T-cell (primary cell): Measurements from ENCODE around the gene HOXD4. TPM values are rescaled to one million over a fixed set of nuclear protein-coding genes. Genes with fewer than 3 reads are reported as not detected.
A peak's percentile ranks its signal among the peaks of the same experiment; 100 is the strongest.

Experiments used
- ATAC-seq, 4 experiments: fragments of 200-7000 bp in 3 of 4; fragments of 150-1000 bp in 1 of 4; cut with Tn5 transposase; replicated peaks in 1 of 4; 1 replicate in 3 of 4; 2 replicates in 1 of 4; pipeline ENCODE4 v1.10.0; 2021; ENCODE audit warnings: moderate library complexity in 3 of 4, mild to moderate bottlenecking in 2 of 4, moderate number of reproducible peaks in 1 of 4
- CTCF ChIA-PET, 2 donors: fragments of 300-600 bp; sonication (Branson Sonifier 250); formaldehyde crosslinking; loops; one replicate each; lab custom pipeline; 2022; ENCODE audit warnings: antibody characterized with exemption in 2 of 2; lab: Charles Lee
- POLR2A ChIA-PET, 2 donors: fragments of 300-600 bp; sonication (Branson Sonifier 250); formaldehyde crosslinking; loops; one replicate each; lab custom pipeline; 2022; ENCODE audit warnings: antibody characterized with exemption in 2 of 2; lab: Charles Lee
- DNase-seq, 35 experiments: peaks; one replicate each; pipeline versions ENCODE4 v3.0.0 to v3.0.0-alpha.2; 2013 to 2023
- H3K27ac ChIP-seq: one replicate; pipeline ENCODE4 v1.5.1; 2013; ENCODE audit warnings: low read length
- H3K27me3 ChIP-seq, 2 experiments: replicated peaks in 1 of 2; 1 replicate in 1 of 2; 2 replicates in 1 of 2; pipeline versions ENCODE4 v1.6.1 to v1.7.0; 2013; ENCODE audit warnings: low read length in 1 of 2, mixed read lengths in 1 of 2; ENCODE audit not compliant: control insufficient read depth in 2 of 2, insufficient read depth in 2 of 2; ENCODE audit errors: extremely low read depth in 1 of 2
- H3K36me3 ChIP-seq, 2 donors: 1 replicate in 1 of 2; 2 replicates in 1 of 2; pipeline versions ENCODE4 v1.6.1 to v1.7.0; 2013; ENCODE audit warnings: low read length in 1 of 2; ENCODE audit not compliant: control insufficient read depth in 2 of 2, insufficient read depth in 1 of 2; ENCODE audit errors: extremely low read depth in 1 of 2
- H3K4me1 ChIP-seq, 2 experiments: 1 replicate in 1 of 2; 2 replicates in 1 of 2; pipeline versions ENCODE4 v1.6.1 to v1.7.0; 2013; ENCODE audit warnings: low read length in 2 of 2, mixed read lengths in 1 of 2; ENCODE audit not compliant: insufficient read depth in 2 of 2, control insufficient read depth in 1 of 2; ENCODE audit errors: extremely low read depth in 1 of 2
- H3K4me3 ChIP-seq, 2 donors: 1 replicate in 1 of 2; 2 replicates in 1 of 2; pipeline versions ENCODE4 v1.5.1 to v1.7.0; 2013; ENCODE audit warnings: mild to moderate bottlenecking in 2 of 2, low read length in 1 of 2, moderate library complexity in 1 of 2; ENCODE audit not compliant: control insufficient read depth in 1 of 2; ENCODE audit errors: extremely low read depth in 1 of 2
- H3K9me3 ChIP-seq: 2 replicates; pipeline ENCODE4 v1.7.0; 2013
- H3K27ac Mint-ChIP-seq, 2 donors: one replicate each; pipeline ENCODE4 v1.8.0; 2020 to 2021; ENCODE audit warnings: mild to moderate bottlenecking in 2 of 2, mixed read lengths in 2 of 2
- H3K27me3 Mint-ChIP-seq, 2 donors: one replicate each; pipeline ENCODE4 v1.8.0; 2021 to 2022; ENCODE audit warnings: mixed read lengths in 2 of 2
- H3K36me3 Mint-ChIP-seq: one replicate; pipeline ENCODE4 v1.8.0; 2021; ENCODE audit warnings: mixed read lengths
- H3K4me1 Mint-ChIP-seq, 3 donors: one replicate each; pipeline ENCODE4 v1.8.0; 2020 to 2022; ENCODE audit warnings: mixed read lengths in 3 of 3, mild to moderate bottlenecking in 1 of 3
- H3K4me3 Mint-ChIP-seq, 3 donors: one replicate each; pipeline ENCODE4 v1.8.0; 2020 to 2022; ENCODE audit warnings: mild to moderate bottlenecking in 3 of 3, mixed read lengths in 3 of 3, moderate library complexity in 3 of 3
- H3K9me3 Mint-ChIP-seq, 3 donors: one replicate each; pipeline ENCODE4 v1.8.0; 2020 to 2022; ENCODE audit warnings: mixed read lengths in 3 of 3
- WGBS: methylation state at CpG from one replicate; pipeline ENCODE4 v1.1.5; 2013; ENCODE audit warnings: missing lambda C conversion rate; ENCODE audit not compliant: insufficient coverage; 5-methylcytosine and 5-hydroxymethylcytosine counted together
- total RNA-seq, 35 experiments: library from RNA in 6 of 35; stranded (reverse) in 6 of 35; fragments of 120-200 nt in 1 of 35; gene quantifications; one replicate each; pipeline versions ENCODE4 v1.2.1 to v1.2.4 and lab custom pipeline; 2013 to 2026

HOXD4 gene
- total RNA-seq, 5 donors from 2014 or later (not counting 1 experiment from before 2014, with no cell fraction given): not detected

- 14% methylated on average over 1 of the region's 14 CpGs for WGBS
- Histone ChIP-seq H3K4me1 (peaks cover 2 to 20% of the 10 kb centered on the region in 2 experiments), H3K27ac (no peak overlapping the region), H3K4me3 (no peak overlapping the region), H3K27me3 (peaks cover 32 to 76% of the 10 kb centered on the region in 2 experiments), H3K36me3 (no peaks in the 10 kb centered on the region), H3K9me3 (no peaks in the 10 kb centered on the region)
- POLR2A ChIA-PET: no interaction called here
- no peak overlapping the region for H3K4me3 Mint-ChIP-seq
- CTCF ChIA-PET: interaction anchor here (0.6 to 1.5 kb wide), 2 partner anchors 45 to 975 kb away, joined by 3 read pairs; no protein-coding TSS in a partner anchor
- H3K36me3 Mint-ChIP-seq: no peaks in the 10 kb centered on the region
- H3K4me1 Mint-ChIP-seq: peaks cover 10 to 18% (median 11%) of the 10 kb centered on the region in 3 donors
- DNase-seq (no peak), ATAC-seq (no peak)
- no peaks in the 10 kb centered on the region for H3K9me3 Mint-ChIP-seq
- H3K27me3 Mint-ChIP-seq: peaks cover 73 to 90% of the 10 kb centered on the region in 2 donors
- H3K27ac Mint-ChIP-seq: no peak overlapping the region
Measured at GRCh38 chr2:176172895-176173566, 21.7 kb downstream of the HOXD4 start.

GRCh38 chr2:176173567-176174381, 22.4 kb downstream of the HOXD4 start:
- Histone ChIP-seq H3K4me1 (peaks cover 2 to 26% of the 10 kb centered on the region in 2 experiments), H3K4me3 (no peak overlapping the region), H3K36me3 (no peaks in the 10 kb centered on the region), H3K9me3 (no peaks in the 10 kb centered on the region), H3K27me3 (peaks cover 30 to 78% of the 10 kb centered on the region in 2 experiments), H3K27ac (no peak overlapping the region)
- Mint-ChIP-seq H3K36me3 (no peaks in the 10 kb centered on the region), H3K4me1 (peaks cover 10 to 18% (median 12%) of the 10 kb centered on the region in 3 donors), H3K4me3 (no peak overlapping the region), H3K9me3 (no peaks in the 10 kb centered on the region), H3K27ac (no peak overlapping the region), H3K27me3 (peaks cover 77 to 89% of the 10 kb centered on the region in 2 donors)
- DNase-seq (no peak), ATAC-seq (no peak)
- ChIA-PET POLR2A (no interaction called here), CTCF (interaction anchor here in 1 of 2 donors (0.7 to 1.5 kb wide), 2 partner anchors 46 to 461 kb away, joined by 3 to 4 read pairs; no protein-coding TSS in a partner anchor)
- no CpG with 5 or more reads among the region's 7 CpGs for WGBS

GRCh38 chr2:176174382-176174823, 23.1 kb downstream of the HOXD4 start:
- H3K27ac Mint-ChIP-seq: no peak overlapping the region
- Histone ChIP-seq H3K4me3 (peak overlapping the region in 1 of 2 donors; percentile 1), H3K27ac (no peak overlapping the region), H3K9me3 (no peaks in the 10 kb centered on the region), H3K36me3 (no peaks in the 10 kb centered on the region), H3K27me3 (peaks cover 33 to 72% of the 10 kb centered on the region in 2 experiments), H3K4me1 (peaks cover 2 to 26% of the 10 kb centered on the region in 2 experiments)
- peaks cover 10 to 18% (median 12%) of the 10 kb centered on the region in 3 donors for H3K4me1 Mint-ChIP-seq
- DNase-seq (no peak), ATAC-seq (no peak)
- WGBS: 0% methylated on average over 4 of the region's 14 CpGs
- peaks cover 81 to 89% of the 10 kb centered on the region in 2 donors for H3K27me3 Mint-ChIP-seq
- ChIA-PET POLR2A (no interaction called here), CTCF (interaction anchor here in 1 of 2 donors (0.7 to 1.5 kb wide), 2 partner anchors 46 to 461 kb away, joined by 3 to 4 read pairs; no protein-coding TSS in a partner anchor)
- H3K4me3 Mint-ChIP-seq: peak overlapping the region in 1 of 3 donors; percentile 49
- no peaks in the 10 kb centered on the region for H3K36me3 Mint-ChIP-seq
- no peaks in the 10 kb centered on the region for H3K9me3 Mint-ChIP-seq

- ChIA-PET CTCF (interaction anchor here (0.6 to 0.7 kb wide), 2 partner anchors 50 to 460 kb away, joined by 4 to 5 read pairs; no protein-coding TSS in a partner anchor), POLR2A (no interaction called here)
- Histone ChIP-seq H3K27me3 (peaks cover 35 to 68% of the 10 kb centered on the region in 2 experiments), H3K4me1 (peaks cover 2 to 26% of the 10 kb centered on the region in 2 experiments), H3K9me3 (no peaks in the 10 kb centered on the region), H3K4me3 (peak overlapping the region in 1 of 2 donors; percentile 19), H3K27ac (no peak overlapping the region), H3K36me3 (no peaks in the 10 kb centered on the region)
- Mint-ChIP-seq H3K9me3 (no peaks in the 10 kb centered on the region), H3K36me3 (no peaks in the 10 kb centered on the region), H3K4me1 (peaks cover 10 to 18% (median 12%) of the 10 kb centered on the region in 3 donors), H3K27me3 (peaks cover 81 to 89% of the 10 kb centered on the region in 2 donors), H3K4me3 (peak overlapping the region in 1 of 3 donors; percentile 49), H3K27ac (no peak overlapping the region)
- no peak for ATAC-seq
- DNase-seq: no peak
- 11% methylated on average over 28 of the region's 47 CpGs for WGBS
Measured at GRCh38 chr2:176174824-176175708, 23.7 kb downstream of the HOXD4 start.

- H3K4me1 Mint-ChIP-seq: peaks cover 10 to 18% (median 12%) of the 10 kb centered on the region in 3 donors
- Histone ChIP-seq H3K4me1 (peaks cover 2 to 26% of the 10 kb centered on the region in 2 experiments), H3K36me3 (no peaks in the 10 kb centered on the region), H3K4me3 (no peak overlapping the region), H3K9me3 (no peaks in the 10 kb centered on the region), H3K27me3 (peaks cover 37 to 59% of the 10 kb centered on the region in 2 experiments), H3K27ac (no peak overlapping the region)
- ChIA-PET POLR2A (no interaction called here), CTCF (interaction anchor here in 1 of 2 donors (0.6 kb wide), 1 partner anchor 50 kb away, joined by 5 read pairs; no protein-coding TSS in a partner anchor)
- H3K36me3 Mint-ChIP-seq: no peaks in the 10 kb centered on the region
- no peak overlapping the region for H3K4me3 Mint-ChIP-seq
- no peak for DNase-seq
- no peak for ATAC-seq
- no peaks in the 10 kb centered on the region for H3K9me3 Mint-ChIP-seq
- H3K27me3 Mint-ChIP-seq: peaks cover 83 to 91% of the 10 kb centered on the region in 2 donors
- 43% methylated on average over 1 of the region's 7 CpGs for WGBS
- no peak overlapping the region for H3K27ac Mint-ChIP-seq
Measured at GRCh38 chr2:176175709-176176607, 24.6 kb downstream of the HOXD4 start.
